ENCODE results near the gene ACLY. TPM values are rescaled to one million over a fixed set of nuclear protein-coding genes. Genes with fewer than 3 reads are reported as not detected.

ACLY gene
- total RNA-seq = 241 and 301 TPM in 2 replicates

DNA sequence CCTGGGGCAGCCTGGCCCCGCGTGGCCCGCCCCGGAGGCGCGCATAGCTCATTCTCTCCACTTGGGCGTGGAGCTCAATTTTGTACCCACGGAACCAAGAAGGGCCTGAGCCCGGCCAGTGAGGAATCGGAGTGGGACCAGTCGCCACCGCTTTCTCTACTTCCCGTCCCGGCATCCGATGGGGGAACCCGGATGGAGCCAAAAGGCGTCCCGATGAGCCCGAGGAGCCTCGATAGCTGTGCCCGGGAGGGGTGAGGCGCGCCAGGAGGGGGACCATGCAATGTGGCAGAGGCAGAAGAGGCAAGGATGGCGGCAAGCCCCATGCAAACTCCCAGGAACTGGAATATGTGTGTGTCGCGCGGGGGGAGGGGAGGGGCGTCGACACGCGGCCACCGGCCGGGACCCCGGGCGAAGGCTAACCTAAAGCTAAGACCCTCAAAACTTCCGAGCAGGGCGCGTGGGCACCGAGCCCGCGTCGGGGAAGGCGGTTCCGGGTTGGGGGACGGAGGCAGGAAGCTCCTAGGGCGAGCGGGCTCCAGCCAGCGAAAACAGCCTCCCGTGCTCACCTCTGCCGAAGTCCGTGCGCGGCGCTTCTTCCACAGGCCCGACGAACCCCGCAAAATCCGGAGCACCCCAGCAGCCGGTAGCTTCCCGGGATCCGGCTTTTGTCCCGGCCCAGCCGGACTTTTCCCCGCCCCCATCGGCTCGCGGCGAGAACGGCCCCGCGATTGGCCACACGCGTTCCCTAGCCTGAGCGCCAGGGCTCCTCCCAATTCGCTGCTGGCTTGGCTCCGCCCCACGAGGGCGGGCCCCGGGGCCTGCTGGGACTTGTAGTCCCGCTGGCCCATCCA lies at the start of gene ACLY:
ACLY (minus strand) TSS at position 638 of the 851 bp plus-strand sequence. CDS start 5,078 bp downstream, outside the sequence.
- peaks cover 1% of the 10 kb centered on the region for H3K36me3 ChIP-seq (ENCODE audit: control insufficient read depth, insufficient read depth, low read length)
- TF ChIP-seq, protein P1, sequence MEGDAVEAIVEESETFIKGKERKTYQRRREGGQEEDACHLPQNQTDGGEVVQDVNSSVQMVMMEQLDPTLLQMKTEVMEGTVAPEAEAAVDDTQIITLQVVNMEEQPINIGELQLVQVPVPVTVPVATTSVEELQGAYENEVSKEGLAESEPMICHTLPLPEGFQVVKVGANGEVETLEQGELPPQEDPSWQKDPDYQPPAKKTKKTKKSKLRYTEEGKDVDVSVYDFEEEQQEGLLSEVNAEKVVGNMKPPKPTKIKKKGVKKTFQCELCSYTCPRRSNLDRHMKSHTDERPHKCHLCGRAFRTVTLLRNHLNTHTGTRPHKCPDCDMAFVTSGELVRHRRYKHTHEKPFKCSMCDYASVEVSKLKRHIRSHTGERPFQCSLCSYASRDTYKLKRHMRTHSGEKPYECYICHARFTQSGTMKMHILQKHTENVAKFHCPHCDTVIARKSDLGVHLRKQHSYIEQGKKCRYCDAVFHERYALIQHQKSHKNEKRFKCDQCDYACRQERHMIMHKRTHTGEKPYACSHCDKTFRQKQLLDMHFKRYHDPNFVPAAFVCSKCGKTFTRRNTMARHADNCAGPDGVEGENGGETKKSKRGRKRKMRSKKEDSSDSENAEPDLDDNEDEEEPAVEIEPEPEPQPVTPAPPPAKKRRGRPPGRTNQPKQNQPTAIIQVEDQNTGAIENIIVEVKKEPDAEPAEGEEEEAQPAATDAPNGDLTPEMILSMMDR (IDR thresholded peaks at IDR 0.05; ENCODE audit: insufficient read depth, low read length, poor library complexity, severe bottlenecking) = no peak
- DNase-seq (ENCODE audit: low read depth) = peak; percentile 77
- peak within 1 kb of the TSS; percentile 95 for H3K4me3 ChIP-seq (ENCODE audit: low read depth, low read length)
- no peaks in the 10 kb centered on the region for H3K27me3 ChIP-seq (ENCODE audit: control insufficient read depth, insufficient read depth, low read length)

DNA sequence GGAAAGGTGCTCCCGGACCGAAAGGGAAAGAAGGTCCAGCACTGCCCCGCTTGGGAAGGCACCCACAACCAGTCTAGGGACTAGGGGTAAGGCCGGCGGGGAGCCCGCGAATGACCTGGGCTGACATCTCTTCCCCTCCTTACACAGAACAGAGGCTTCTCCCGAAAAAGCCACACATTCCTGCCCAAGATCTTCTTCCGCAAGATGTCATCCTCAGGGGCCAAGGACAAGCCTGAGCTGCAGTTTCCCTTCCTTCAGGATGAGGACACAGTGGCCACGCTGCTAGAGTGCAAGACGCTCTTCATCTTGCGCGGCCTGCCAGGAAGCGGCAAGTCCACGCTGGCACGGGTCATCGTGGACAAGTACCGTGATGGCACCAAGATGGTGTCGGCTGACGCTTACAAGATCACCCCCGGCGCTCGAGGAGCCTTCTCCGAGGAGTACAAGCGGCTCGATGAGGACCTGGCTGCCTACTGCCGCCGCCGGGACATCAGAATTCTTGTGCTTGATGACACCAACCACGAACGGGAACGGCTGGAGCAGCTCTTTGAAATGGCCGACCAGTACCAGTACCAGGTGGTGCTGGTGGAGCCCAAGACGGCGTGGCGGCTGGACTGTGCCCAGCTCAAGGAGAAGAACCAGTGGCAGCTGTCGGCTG lies 49.3 kb upstream of the ACLY start:
- no peak for DNase-seq (ENCODE audit: low read depth)
- peaks cover under 1% of the 10 kb centered on the region for H3K36me3 ChIP-seq (ENCODE audit: control insufficient read depth, insufficient read depth, low read length)
- H3K4me3 ChIP-seq (ENCODE audit: low read depth, low read length) = peak overlapping the region; percentile 76
- TF ChIP-seq, protein P1 (IDR thresholded peaks at IDR 0.05; ENCODE audit: insufficient read depth, low read length, poor library complexity, severe bottlenecking) = no peak
- no peaks in the 10 kb centered on the region for H3K27me3 ChIP-seq (ENCODE audit: control insufficient read depth, insufficient read depth, low read length)

DNA sequence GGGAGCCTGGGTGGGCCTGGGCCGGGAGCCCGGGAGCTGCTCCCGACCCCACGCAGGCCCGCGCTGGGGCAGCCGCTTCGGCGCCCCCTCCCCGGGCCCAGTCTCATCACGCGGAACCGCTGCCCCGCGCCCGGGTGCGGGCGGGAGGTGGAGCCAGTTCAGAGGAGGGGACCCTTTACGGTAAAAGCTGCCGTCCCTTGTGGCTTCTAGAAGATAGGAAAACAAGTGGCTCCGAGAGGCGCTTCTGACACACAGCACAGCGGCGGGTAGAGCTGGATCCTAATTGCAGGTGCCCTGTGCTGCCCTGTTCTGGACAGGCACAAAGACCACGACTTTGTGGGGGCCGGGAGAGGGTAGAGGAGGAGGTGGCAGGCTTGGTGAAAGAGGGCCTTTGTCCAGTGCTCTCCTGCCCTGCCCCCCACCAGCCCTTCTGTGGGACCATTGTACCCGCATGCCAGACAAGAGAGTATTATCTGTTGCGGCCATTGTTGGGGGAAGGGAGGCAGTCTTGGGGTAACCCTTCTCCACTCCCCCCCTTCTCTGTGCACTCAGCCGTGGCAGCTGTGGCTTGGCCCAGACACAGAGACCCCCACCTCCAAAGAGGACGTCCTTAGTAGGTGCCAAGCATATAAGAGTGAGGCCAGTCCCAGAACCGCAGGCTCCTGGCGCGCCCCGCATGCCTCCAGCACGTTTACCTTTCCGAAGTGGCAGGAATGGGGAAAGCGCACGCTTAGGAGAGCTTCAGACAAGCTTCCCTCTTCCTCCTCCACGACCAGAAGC lies 48.6 kb upstream of the ACLY start:
- TF ChIP-seq, protein P1 (IDR thresholded peaks at IDR 0.05; ENCODE audit: insufficient read depth, low read length, poor library complexity, severe bottlenecking) = no peak
- Histone ChIP-seq H3K27me3 (ENCODE audit: control insufficient read depth, insufficient read depth, low read length) (no peaks in the 10 kb centered on the region), H3K4me3 (ENCODE audit: low read depth, low read length) (peak overlapping the region; percentile 76), H3K36me3 (ENCODE audit: control insufficient read depth, insufficient read depth, low read length) (no peaks in the 10 kb centered on the region)
- no peak for DNase-seq (ENCODE audit: low read depth)

DNA sequence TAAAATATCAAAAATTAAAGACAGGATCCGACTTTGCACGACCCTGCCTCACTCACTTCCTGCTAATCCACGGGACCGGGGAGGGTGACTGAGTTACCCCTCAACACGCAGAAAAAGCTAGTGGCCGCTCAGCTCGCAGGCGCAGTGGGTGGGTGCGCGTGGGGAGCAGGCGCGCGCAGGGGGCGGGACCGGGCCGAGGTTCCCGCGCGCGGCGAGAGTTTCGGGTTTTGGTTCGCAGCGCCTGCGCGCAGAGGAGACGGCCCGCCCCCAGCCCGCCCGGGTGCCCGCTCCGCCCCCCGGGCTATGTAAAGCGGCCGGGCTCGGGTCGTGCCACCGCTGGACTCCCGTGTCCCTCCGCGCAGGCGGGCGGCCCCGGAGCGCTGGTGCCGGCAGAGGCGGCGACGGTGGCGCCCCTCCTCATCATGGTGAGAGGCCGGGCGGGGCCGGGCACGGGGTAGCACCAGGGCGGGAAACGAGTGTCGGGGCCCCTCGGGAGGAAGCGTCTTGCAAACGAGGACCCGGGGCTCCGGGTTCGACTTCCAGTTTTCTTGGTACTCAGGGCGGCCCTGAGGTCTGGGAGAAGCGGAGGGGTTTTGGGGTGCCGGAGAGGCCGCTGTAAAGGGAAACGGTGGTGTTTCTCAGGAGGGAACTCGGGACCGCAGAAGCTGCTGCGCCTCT lies 47.9 kb upstream of the ACLY start, which contains the start of gene CNP:
CNP (plus strand) TSS at position 333 of the 678 bp plus-strand sequence; CDS start at position 423, 90 bp downstream.
- Histone ChIP-seq H3K4me3 (ENCODE audit: low read depth, low read length) (peak within 1 kb of the TSS; percentile 76), H3K36me3 (ENCODE audit: control insufficient read depth, insufficient read depth, low read length) (no peaks in the 10 kb centered on the region), H3K27me3 (ENCODE audit: control insufficient read depth, insufficient read depth, low read length) (no peaks in the 10 kb centered on the region)
- TF ChIP-seq, protein P1 (IDR thresholded peaks at IDR 0.05; ENCODE audit: insufficient read depth, low read length, poor library complexity, severe bottlenecking) = no peak
- DNase-seq (ENCODE audit: low read depth) = no peak

DNA sequence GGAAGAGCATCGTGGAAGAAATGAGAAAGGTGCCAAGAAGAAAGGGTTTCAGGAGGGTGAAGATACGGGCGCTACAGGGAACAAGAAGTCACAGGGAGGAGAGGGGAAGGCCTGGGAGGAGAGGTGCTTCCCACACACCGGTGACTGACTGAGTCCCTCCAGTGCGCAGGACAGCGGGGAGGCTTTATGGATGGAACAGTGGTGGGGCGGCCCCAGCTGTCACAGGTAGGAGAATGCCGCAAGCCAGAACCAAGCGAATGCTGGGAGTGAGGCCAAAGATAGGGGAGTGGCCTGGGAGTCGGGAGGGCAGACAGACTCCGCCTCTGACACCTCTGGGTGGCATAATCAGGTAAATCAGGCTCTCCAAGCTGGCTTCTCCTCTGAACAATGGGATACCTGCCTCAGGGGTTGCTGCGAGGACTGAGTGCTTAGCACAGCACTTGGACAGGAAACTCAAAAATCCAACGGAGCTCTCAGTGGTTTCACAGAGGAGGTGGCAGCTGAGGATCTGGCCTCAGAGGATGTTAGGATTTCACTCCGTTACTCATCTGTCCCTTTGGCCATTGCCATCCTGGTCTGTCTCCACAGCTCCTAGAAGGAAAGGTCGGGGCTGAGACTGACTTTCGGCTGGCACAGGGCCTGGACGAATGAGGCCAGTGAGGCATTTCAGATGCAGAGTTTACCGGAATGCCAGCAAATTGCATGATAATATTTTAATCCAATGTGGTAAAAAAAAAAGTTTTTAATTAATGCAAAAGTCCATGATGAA lies 47.1 kb upstream of the ACLY start:
- Histone ChIP-seq H3K36me3 (ENCODE audit: control insufficient read depth, insufficient read depth, low read length) (no peaks in the 10 kb centered on the region), H3K4me3 (ENCODE audit: low read depth, low read length) (peak overlapping the region; percentile 76), H3K27me3 (ENCODE audit: control insufficient read depth, insufficient read depth, low read length) (no peaks in the 10 kb centered on the region)
- TF ChIP-seq, protein P1 (IDR thresholded peaks at IDR 0.05; ENCODE audit: insufficient read depth, low read length, poor library complexity, severe bottlenecking) = no peak
- DNase-seq (ENCODE audit: low read depth) = no peak

Data from kidney epithelial cell (primary cell).